GM19240 (cell line): ENCODE results near the gene TEX28.
"Not testable (repeated sequence)": the region's sequence is repeated elsewhere in the genome, so short reads cannot be mapped to it uniquely, and the experiment has no call there.

ENCODE experiments used
- DNase-seq: peaks from one replicate; pipeline ENCODE4 v3.0.0; 2011; ENCODE audit warnings: low spot score; ENCODE audit not compliant: insufficient read length

The TEX28 gene

GRCh38 chrX:154312116-154312515, 17.2 kb upstream of the TEX28 start:
- no peak for DNase-seq

GRCh38 chrX:154310616-154311536, 16.0 kb upstream of the TEX28 start:
- no peak for DNase-seq

GRCh38 chrX:154309041-154309775, 14.3 kb upstream of the TEX28 start:
- DNase-seq: no peak

DNA sequence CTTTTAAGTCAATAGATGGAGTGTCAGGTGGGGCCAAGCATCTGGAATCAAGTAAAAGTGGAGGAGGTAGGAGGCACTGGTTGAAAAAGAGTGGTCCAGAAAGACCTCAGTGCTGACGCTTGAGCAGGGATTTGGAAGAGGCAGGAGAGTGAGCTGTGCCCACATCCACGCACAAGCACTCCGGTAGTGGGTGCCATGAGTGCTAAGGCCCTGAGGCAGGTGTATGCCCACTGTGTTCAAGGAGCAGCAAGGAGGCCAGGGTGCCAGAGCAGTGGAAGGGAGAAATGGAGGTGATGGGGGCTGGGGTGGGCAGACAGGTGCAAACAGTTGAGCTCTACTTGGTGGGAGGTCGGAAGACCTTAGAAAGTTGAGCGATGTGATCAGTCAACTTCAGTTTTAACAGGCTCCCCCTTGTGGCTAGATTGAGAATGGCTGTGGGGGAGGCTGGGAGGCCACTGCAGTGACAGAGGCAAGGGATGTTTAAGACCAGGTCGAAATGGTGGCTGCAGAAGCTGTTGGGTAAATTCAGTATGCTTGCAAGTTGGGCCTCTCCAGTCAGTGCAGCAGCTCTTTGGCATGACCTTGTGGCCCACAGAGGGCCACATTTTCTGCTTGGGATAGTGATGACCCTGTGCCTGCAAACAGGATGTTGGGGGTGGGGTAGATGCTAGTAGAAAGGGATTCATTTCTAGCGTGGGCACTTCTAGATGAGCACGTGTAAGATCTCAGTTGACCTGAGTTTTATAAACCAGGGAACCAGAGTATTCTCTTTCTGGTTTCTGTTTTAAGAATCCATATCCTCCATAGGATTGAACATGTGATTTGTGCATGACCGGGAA, 13.4 kb upstream of the TEX28 start:
- no peak for DNase-seq

DNA sequence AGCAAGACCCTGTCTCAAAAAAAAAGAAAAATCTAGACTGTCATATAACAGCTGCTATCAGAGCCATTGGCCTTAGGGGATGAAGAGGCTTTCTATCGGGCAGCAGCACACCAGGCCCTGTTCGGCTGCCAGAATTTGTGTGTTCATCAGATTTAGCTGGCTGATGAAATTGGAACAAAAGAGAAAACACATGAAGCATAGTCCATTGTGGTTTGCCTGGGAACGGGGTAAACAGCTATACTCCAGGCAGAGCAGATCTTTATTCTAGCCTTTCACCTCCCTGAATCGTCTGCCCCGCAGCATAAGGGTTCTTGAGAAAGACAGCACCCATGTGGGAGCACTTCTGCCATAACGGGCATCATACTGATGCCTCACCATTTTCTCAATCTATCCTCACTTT, 12.3 kb upstream of the TEX28 start:
- no peak for DNase-seq

DNA sequence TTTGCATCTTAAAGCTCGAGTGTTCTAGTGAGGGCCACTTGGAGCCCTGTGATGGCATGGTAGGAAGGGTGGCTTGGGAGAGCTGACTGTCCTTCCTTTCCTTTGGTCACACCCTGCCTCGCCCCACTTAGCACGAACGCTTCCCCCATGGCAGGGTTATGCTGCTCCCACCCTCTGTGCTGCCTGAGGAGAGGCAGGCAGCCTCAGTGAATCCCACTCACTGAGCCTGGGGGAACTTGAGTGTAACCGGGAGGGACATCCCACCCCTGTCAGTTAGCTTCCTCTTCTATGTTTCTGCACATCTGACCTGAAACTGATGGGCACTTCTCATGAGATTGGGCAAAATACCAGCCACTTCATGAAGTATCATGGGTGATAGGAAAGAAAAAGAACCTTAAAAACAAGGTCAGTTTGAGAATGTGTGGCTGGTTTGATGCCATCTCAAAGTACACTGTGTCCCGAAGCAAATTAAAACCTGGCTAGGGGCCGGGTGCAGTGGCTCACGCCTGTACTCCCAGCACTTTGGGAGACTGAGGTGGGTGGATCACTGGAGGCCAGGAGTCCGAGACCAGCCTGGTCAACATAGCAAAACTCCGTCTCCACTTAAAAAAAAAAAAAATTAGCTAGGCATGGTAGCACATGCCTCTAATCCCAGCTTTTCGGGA, 10.7 kb upstream of the TEX28 start:
- DNase-seq: no peak

DNA sequence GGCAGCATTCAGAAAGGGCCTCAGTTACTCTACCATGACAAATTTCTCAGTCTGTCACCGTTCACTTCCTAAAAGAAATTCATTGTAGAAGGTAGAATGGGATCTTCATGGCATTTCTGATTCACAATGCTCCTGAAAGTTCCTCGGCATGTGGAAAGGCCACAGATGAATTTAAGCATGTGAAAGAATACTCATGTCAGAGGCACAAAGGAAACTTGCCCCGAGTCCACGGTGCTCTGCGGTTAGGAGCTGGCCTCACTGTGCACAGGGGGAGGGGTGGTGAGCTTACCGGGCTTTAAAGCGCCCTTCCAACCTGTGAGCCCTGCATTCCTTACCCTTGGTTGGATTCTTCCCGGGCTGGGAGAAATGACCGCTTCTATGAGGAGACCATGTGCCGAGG, 9.9 kb upstream of the TEX28 start:
- DNase-seq: no peak

- no peak for DNase-seq
Observed at GRCh38 chrX:154303476-154303875, 8.6 kb upstream of the TEX28 start.

GRCh38 chrX:154302998-154303397, 8.1 kb upstream of the TEX28 start:
- not testable (repeated sequence) for DNase-seq

DNA sequence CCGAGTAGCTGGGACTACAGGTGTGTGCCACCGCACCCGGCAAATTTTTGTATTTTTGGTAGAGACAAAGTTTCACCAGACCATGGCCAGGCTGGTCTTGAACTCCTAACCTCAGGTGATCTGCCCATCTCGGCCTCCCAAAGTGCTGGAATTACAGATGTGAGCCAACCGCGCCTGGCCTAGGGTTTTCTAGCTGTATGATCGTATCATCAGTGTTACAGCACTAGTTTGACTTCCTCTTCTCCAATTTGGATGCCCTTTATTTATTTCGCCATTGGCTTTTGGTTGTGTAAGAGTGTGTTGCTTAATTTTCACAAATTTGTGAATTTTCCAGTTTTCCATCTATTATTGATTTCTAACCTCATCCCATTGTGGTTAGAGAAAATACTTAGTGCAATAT, 5.9 kb upstream of the TEX28 start:
- DNase-seq: no peak

- DNase-seq: no peak
Observed at GRCh38 chrX:154298312-154298711, 3.4 kb upstream of the TEX28 start.

GRCh38 chrX:154296731-154297130, 1.8 kb upstream of the TEX28 start:
- DNase-seq: no peak

DNA sequence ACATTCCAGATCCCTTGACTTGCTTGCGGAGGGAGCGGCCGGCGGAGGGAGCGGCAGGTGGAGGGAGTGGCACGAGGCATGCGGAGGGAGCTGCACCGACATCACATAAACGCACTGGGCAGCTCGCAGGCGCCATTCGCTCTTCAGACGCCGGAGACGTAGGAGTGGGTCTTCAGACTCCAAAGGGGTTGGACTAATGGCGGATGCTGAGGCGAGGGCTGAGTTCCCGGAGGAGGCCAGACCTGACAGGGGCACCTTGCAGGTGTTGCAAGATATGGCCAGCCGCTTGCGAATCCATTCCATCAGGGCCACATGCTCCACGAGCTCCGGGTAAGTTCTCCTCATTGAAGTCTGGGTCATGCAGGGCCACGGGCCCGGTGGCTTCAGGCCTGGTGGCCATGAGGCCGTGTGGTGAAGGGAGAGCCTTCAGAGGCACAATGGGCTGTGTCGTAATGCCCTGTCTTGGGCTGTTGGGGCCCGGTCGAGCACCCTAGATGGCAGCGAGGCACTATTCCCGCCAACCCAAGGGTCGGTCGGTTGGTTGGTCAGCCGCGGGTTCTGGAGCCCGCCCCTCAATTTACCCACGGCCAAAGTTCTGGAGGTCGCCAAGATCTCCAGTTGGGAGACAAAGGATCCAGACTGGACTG, 863 bp upstream of the TEX28 start, which contains the start of gene TKTL1:
TSS of gene TKTL1 (plus strand) at position 132 of the 647 bp plus-strand sequence. CDS start at position 197, 65 bp downstream.
- no peak for DNase-seq

- DNase-seq: not testable (repeated sequence)
Observed at GRCh38 chrX:154286406-154286805, 8.5 kb downstream of the TEX28 start.

GRCh38 chrX:154284489-154285338, 10.2 kb downstream of the TEX28 start:
- DNase-seq: not testable (repeated sequence)

- DNase-seq: not testable (repeated sequence)
Observed at GRCh38 chrX:154269245-154269644, 25.7 kb downstream of the TEX28 start.

GRCh38 chrX:154263072-154263471, 31.9 kb downstream of the TEX28 start:
- not testable (repeated sequence) for DNase-seq

DNA sequence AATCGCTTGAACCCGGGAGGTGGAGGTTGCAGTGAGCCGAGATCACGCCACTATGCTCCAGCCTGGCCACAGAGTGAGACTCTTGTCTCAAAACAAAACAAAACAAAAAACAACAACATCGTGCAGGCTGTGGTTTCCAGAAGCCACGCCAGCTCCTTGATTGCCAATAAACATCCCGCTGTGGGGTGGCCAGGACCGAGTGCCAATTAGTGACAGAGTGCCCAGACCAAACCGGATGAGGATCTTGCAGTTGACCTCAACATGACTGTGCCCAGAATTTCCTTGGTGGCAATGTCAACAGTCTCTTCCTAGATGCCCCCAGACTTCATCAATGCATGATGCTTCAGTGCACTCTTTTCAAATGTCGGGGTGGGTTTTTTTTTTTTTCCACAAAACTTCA, 36.2 kb downstream of the TEX28 start:
- DNase-seq: not testable (repeated sequence)

DNA sequence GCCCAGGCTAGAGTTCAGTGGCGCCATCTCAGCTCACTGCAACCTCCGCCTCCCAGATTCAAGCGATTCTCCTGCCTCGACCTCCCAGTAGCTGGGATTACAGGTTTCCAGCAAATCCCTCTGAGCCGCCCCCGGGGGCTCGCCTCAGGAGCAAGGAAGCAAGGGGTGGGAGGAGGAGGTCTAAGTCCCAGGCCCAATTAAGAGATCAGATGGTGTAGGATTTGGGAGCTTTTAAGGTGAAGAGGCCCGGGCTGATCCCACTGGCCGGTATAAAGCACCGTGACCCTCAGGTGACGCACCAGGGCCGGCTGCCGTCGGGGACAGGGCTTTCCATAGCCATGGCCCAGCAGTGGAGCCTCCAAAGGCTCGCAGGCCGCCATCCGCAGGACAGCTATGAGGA, 37.6 kb downstream of the TEX28 start, which contains the start of gene OPN1MW3:
TSS of gene OPN1MW3 (plus strand) at position 301 of the 400 bp plus-strand sequence. CDS start at position 339, 38 bp downstream.
- not testable (repeated sequence) for DNase-seq
